Eye (tissue), 1 donor: ENCODE data around the gene BCLAF1.
"Not testable (repeated sequence)": the region's sequence is repeated elsewhere in the genome, so short reads cannot be mapped to it uniquely, and the experiment has no call there.

Source experiments
- DNase-seq: peaks from one replicate; pipeline ENCODE4 v3.0.0-alpha.2; 2015

The BCLAF1 gene

DNA sequence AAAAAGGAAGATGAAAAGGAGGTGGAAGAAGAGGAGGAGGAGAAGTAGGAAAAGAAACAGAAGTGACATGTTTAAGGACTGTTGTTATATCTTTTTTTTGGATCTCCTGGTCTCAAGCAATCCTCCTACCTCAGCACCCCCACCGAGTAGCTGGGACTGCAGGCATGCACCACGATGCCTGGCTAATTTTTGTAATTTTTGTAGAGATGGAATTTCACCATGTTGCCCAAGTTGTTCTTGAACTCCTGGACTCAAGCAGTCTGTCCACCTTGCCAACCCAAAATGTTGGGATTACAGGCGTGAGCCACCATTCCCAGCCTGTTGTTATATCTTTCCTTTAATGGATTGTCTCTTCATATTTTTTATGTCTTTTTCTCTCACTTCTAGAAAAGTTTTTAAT lies 19.5 kb upstream of the BCLAF1 start:
- no peak for DNase-seq

DNA sequence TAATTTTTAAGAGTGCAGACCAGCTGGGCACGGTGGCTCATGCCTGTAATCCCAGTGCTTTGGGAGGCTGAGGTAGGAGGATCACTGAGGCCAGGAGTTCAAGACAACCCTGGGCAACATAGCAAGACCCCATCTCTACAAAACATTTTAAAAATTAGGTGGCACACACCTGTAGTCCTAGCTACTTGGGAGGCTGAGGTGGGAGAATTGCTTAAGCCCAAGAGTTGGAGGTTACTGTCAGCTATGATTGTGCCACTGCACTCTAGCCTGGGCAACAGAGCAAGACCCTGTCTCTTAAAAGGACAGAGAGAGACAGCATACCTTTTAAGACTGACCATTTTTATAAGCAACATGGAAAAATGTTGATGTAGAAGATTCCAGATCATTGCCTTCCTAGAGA lies 18.8 kb upstream of the BCLAF1 start:
- not testable (repeated sequence) for DNase-seq

DNA sequence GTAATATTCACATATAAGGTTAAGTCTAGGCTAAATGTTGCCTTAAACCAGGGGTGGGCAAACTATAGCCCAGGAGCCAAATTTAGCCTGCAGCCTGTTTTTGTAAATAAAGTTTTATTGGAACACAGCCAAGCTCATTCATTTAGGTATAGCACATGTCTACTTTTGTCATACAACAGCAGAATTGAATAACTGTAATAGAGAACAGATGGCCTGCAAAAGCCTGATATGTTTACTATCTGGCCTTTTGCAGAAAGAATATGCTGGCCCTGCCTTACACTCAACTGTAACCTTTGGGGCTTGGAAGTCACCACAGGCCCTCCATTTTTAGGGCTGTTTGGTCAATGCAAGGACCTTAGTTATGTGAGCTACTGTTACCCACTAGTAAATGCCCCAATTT lies 17.7 kb upstream of the BCLAF1 start:
- no peak for DNase-seq

GRCh38 chr6:136306466-136306865 lies 16.8 kb upstream of the BCLAF1 start:
- no peak for DNase-seq

GRCh38 chr6:136304410-136304809 lies 14.8 kb upstream of the BCLAF1 start:
- DNase-seq = no peak

DNA sequence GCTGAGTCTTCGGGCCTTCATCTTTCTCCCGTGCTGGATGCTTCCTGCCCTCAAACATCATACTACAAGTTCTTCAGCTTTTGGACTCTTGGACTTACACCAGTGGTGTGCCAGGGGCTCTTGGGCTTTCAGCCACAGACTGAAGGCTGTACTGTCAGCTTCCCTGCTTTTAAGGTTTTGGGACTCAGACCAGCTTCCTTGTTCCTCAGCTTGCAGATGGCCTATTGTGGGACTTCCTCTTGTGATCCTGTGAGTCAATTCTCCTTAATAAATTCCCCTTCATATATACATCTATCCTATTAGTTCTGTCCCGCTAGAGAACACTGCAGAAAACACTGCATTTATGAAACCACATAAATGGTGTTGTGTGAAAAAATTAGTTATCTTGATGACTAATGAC lies 13.9 kb upstream of the BCLAF1 start:
- DNase-seq = no peak

- DNase-seq = no peak
These were observed 5.0 kb upstream of the BCLAF1 start for GRCh38 chr6:136294621-136295020.

DNA sequence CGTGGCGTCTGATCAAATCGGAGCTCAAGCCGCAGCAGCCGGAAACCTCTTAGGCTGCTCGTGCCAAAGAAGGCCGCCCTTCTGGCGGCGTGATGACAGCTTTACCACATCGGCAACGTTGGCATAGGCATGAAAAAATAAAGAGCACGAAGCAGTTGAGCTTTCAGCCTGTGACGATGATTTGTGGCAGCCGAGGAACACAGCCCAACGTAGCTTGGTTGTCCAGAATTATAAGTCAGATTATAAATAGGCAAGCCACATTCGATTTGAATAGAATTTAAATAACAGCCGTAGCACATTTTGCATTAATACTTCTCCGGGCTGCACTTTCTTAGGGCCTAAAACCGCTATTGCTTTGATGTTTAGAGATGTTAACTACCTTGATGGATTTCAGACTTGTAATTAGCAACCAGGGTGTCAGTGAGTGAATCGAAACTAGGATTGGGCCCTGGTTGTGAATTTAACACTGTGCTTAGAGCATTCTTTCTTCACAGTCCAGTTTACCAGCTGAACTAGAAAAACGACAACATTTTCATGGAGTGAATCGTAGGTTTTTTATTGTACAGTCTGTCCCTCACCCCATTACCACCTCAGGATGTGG lies 864 bp upstream of the BCLAF1 start:
- no peak for DNase-seq

DNA sequence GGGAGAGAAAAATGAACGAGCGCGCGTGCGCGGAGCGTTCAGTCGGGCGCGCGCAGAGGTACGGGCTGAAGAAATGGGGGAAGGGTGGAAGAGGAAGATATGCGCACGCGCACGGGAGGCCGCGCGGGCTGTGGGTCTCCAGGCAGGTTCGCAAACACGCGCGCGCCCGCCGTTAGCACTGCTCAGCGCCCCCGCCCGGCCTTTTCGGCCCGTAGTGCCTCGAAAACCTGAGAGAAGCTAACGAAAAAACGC lies 393 bp downstream of the BCLAF1 start:
- peak; percentile 98 for DNase-seq

- DNase-seq = peak; percentile 87
These were observed 900 bp downstream of the BCLAF1 start for GRCh38 chr6:136288566-136289326.

DNA sequence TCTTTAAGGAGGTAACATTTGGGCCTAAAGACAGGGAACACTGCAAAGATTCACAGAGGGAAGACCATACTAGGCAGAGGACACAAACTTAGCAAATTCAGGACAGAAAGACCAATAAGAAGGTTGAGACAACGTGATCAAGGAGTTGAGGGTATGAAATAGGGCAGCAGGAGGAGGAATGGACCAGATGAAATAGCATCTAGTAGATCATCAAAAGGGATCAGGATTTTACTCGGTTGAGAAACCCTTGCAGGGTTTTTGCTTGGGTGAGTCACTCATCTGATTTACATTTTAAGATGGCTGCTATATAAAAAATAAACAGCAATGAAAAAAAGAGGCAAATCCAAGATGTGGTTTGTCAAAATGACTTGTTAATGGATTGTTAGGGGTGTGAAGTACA lies 4.7 kb downstream of the BCLAF1 start:
- DNase-seq = no peak

DNA sequence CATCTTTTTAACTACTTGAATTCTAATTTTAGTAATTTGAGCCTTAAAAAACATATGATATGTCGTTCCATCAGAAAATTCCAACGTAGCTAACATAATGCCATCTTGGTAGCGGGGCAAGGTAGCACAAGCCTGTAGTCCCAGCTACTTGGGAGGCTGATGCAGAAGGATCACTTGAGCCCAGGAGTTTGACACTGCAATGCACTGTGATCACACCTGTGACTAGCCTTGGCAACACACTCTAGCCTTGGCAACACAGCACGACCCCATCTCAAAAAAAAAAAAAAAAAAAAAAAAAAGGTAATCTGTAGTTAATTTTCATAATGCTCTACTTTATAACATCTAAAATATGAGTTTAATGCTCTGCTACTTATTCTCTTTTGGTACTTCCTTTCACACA lies 6.7 kb downstream of the BCLAF1 start:
- no peak for DNase-seq

GRCh38 chr6:136280032-136280609 lies 9.5 kb downstream of the BCLAF1 start:
- DNase-seq = no peak

DNA sequence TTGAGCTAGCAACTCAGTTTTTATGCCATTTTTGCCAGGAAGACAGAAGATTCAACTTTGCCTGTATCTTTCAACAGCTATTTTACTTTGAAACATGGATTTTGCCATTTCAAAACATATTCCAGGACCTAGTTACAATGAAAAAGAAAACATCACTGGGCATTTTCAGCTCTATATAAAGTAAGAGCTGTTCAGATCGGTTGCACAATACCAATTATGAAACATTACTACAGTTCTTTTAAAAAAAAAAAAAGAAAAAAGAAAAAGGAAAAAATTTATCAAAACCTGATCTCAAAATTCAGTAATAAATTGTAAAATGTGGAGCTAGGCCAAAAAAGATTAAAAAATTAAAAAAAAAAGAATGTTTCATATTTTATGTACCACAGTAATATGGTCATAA lies 15.6 kb downstream of the BCLAF1 start:
- no peak for DNase-seq

- no peak for DNase-seq
These were observed 24.5 kb downstream of the BCLAF1 start for GRCh38 chr6:136265101-136265500.

DNA sequence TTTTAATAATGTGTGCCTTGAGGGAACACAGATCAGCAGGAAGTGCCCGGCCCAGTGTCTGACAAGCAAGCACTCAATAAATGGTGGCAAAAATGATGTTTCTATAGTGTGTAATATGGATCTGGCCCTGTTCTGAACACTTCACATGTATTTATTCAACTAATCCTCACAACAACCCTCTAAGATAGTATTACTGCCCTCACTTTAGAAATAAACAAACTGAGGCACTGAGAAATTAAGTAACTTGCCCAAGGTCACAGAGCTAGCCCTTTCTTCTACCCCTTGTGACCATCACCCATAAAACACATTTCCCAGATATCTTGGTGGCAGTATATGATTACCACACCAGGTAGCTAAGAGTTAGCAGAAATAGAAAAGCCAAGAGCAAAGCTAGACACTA lies 26.7 kb downstream of the BCLAF1 start:
- no peak for DNase-seq

DNA sequence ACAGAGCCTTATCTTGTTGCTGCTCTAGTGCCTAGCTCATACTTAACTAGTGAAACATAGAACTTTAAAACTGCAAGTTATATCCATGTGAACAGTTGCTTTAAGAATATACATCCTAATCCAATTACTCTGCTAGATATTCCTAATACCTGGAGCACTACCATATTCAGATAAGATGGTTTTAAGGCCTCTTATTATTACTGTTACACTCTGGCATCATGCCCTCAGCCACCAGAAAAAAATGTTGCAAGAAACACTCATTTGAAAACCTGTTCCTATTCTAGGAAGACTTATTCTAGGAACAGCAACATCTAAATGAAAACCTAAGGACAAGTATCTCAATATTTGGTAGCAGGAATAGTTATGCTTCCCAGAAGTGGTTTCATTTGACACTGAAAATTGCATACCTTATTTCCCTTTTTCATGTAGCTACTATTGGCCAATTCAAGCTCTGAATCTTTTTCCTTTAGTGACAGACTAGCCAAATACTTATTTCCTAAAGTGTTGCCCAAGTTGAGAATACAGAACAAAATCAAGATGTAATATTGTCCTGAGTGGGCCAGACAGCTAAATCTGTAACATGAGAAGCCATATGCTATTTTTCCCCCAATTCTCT lies 34.7 kb downstream of the BCLAF1 start:
- no peak for DNase-seq

DNA sequence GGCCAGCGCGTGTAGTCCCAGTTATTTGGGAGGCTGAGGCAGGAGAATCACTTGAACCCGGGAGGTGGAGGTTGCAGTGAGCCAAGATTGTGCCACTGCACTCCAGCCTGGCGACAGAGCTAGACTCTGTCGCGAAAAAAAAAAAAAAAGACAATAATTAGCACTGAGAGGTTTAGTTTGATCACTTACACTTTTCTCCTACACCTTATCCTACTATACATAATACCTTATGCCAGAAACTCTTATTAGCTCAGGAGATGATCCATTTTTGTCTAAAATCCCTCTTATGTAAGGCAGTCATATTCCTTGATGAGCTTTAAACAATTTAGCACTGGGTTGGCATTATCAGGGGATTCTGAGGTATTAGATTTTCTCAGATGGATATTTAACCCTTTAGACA lies 35.9 kb downstream of the BCLAF1 start:
- DNase-seq = no peak

DNA sequence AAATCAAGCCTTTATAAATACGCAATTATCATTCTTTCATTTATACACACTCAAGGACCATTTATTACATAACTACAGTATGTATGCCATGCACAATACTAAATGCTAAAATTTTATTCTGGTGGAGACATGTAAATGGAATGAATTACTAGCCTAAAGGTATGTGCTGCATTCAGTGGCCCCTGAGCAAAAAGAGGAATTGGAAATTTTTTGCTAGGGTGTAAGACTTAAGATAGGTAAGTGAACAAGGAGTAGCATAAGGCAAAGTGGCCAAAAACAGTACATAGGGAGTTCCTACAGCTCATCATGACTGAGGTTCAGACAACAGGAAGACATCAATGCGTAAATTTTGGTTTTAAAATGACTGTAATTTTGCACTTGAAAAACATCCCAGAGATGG lies 37.2 kb downstream of the BCLAF1 start:
- no peak for DNase-seq

- peak; percentile 17 for DNase-seq
These were observed 38.3 kb downstream of the BCLAF1 start for GRCh38 chr6:136251394-136251793.

DNA sequence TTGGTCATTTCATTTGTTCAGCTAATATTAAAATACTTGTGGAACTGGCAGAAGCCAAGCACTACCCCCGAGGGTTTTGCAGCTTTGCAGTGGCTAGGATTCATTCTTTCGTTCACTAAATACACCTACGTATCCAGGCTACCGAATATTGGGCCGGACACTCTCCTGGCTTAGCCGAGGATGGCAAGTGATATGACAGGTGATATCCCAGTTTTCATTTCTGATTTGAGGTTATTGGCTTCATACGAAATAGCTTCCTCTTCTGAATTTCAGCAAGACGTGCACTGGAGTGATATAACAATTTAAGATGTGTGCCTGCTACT lies 39.0 kb downstream of the BCLAF1 start:
- DNase-seq = no peak

DNA sequence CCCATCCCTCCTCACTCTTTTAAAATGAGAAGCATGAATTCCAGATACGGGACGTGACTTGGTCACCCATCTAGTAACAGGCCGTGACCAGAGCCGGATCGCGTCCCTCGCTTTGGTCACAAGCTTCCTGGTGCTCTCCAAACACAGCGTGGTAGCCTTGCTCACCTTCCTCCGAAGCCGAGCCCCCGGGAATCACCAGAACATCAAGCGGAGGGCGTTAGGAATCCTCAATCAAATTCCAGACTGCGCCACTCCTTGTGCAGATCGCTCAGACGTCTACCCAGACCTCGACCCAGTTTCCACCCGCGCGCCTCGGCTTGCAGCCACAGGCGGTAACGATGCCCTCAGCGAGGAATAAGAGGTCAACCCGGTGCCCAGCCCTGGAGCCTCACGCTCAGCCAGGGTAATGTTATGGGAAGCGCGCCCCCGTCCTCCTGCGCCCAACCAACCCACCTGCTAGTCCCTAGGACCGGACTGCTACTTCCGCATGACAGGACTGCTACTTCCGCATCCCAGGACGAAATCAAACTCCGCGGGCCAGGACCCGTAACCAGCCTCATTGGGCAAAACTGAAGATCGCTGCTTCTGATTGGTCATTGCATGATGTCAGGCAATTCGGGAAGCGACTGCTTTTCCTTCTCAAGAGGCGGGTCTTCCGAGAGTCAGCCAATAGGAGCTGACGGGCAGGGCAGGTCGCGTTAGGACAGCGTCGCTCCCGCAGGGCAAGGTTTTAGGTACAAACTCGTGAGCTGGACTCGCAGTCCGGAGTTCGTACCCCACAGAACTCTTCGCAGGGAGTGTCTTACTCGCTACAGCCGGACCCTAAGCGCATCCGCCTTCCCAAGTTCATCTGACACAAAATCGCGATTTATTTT lies 39.6 kb downstream of the BCLAF1 start, which contains the start of gene MTFR2:
MTFR2 (minus strand) TSS at position 501 of the 875 bp plus-strand sequence. CDS start 1,212 bp downstream, outside the sequence.
- DNase-seq = peak; percentile 99

DNA sequence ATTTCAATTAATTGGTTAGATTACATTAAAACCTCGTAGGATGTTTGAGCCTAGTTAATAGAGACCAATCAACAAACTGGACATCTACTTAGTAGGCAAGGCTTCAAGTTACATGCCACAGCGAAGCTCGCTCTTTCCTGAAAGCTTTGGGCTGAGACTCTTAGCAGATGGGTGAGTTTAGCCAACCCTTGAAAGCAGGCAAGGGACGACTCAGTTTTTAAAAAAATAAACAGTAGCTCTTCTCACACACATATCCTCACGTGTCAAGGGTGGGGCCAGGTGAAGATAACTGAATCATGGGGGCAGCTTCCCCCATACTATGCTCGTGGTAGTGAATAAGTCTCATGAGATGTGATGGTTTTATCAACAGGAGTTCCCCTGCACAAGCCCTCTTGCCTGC lies 40.3 kb downstream of the BCLAF1 start:
- DNase-seq = no peak
